Subcutaneous adipose tissue (tissue), 4 donors: Measurements from ENCODE around the gene PPM1J. TPM values are rescaled to one million over a fixed set of nuclear protein-coding genes. Genes with fewer than 3 reads are reported as not detected.

Experiments
- total RNA-seq, 4 donors: library from RNA; depleted of rRNA; stranded (reverse); fragments of >200 nt; gene quantifications; one replicate each; pipeline ENCODE4 v1.1.0, GENCODE V29; 2016
- TF ChIP-seq, protein P1 (sequence below): fragments of 450-650 bp; IDR thresholded peaks from one replicate; pipeline ENCODE4 v1.5.1; 2016; ENCODE audit warnings: low read depth, mild to moderate bottlenecking, control low read depth, antibody characterized with exemption, moderate library complexity

Gene PPM1J
- total RNA-seq, 4 donors from 2014 or later, result 0.51 TPM; not detected in 3

DNA sequence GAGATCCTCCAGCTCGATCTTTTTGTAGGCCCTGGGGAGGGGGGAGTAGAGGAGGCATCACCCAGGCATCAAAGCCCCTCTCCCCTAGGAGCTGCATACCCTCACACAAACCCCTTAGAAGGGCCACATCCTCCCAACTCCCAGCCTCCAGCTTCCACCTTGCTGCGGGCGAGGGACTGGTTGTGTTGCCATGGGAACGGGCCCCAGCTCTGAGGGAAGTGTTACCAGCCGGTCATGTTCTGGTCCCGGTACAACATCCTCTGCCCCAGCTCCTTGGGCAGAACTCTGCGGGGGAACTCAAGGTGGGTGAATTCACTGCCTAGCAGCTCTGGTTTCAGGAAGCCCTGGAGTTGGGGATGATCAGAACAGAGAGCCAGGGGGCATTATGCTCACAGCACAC, 4.1 kb downstream of the PPM1J start:
- TF ChIP-seq, protein P1, sequence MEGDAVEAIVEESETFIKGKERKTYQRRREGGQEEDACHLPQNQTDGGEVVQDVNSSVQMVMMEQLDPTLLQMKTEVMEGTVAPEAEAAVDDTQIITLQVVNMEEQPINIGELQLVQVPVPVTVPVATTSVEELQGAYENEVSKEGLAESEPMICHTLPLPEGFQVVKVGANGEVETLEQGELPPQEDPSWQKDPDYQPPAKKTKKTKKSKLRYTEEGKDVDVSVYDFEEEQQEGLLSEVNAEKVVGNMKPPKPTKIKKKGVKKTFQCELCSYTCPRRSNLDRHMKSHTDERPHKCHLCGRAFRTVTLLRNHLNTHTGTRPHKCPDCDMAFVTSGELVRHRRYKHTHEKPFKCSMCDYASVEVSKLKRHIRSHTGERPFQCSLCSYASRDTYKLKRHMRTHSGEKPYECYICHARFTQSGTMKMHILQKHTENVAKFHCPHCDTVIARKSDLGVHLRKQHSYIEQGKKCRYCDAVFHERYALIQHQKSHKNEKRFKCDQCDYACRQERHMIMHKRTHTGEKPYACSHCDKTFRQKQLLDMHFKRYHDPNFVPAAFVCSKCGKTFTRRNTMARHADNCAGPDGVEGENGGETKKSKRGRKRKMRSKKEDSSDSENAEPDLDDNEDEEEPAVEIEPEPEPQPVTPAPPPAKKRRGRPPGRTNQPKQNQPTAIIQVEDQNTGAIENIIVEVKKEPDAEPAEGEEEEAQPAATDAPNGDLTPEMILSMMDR, result no peak

DNA sequence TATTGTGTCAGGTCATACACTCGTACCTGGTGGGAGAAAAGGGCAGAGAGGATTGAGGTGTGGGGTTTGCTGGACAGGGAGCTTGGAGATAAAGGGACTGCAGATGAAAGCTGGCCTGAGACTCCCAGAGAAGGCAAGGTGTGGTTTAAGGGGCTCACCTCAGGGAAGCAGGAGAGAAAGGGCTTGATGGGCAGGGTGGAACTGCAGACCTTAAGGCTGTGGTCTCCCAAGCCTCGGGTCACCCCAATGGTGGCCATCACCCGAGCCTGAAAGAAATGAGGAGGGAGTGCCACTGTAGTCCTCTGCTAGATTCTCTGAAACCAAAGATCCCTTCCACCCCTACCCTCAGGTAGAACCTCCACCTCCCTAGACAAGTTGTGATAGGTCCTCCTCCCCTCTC, 4.5 kb downstream of the PPM1J start:
- TF ChIP-seq, protein P1, result no peak

DNA sequence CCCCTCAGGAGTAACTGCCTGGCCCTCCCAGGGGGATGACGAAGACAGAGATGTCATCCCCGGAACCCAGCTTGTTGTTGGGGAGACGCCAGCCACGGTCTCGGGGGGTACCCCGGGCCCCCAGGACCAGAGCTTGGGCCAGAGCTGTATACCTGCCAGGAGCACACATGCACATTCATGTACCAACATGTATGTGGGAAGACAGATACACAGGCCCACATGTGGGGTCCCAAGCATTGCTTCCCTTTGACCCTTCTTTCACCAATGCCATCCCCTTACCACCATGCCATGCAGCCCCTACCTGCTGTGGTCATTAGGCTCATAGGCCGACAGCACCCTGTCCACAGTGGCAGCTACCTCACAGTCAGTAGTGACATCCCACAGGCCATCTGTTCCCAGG, 5.0 kb downstream of the PPM1J start:
- TF ChIP-seq, protein P1, result no peak

DNA sequence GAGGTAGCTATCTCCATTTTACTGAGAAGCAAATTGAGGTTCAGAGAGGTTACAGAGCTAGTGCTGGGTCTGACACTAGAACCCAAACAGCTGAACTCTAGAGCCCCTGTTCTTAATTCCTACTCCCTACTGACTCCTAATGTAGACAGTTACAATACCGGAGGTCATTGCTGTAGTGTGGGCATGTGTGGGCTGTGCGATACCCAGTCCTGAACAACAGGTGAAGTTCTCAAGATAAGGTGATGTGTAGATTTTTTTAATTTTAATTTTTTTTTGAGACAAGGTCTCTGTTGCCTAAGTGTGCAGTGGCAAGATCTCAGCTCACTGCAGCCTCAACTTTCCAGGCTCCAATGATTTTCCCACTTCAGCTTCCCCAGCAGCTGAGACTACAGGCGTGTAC, 6.6 kb downstream of the PPM1J start:
- TF ChIP-seq, protein P1, result no peak

DNA sequence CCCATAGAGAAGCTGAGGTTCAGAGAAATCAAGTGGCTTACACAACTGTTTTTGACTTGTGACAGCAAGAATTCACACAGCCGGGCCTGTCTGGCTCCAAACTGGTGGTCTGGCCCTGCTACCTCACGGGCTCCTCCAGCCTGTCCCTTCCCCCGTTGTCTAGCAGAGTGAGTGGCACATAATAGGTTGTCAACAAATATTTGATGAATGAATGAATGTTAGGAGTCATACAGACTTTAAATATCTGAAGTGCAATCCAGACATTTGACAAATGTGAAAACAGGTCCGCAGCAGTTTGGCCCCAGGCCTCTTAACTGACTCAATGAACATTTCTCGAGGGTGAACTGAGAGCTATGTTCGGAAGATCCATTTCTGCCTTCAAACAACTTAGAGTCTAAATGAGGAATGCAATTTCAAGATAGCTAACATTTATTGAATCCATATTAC, 7.1 kb downstream of the PPM1J start:
- TF ChIP-seq, protein P1, result no peak

DNA sequence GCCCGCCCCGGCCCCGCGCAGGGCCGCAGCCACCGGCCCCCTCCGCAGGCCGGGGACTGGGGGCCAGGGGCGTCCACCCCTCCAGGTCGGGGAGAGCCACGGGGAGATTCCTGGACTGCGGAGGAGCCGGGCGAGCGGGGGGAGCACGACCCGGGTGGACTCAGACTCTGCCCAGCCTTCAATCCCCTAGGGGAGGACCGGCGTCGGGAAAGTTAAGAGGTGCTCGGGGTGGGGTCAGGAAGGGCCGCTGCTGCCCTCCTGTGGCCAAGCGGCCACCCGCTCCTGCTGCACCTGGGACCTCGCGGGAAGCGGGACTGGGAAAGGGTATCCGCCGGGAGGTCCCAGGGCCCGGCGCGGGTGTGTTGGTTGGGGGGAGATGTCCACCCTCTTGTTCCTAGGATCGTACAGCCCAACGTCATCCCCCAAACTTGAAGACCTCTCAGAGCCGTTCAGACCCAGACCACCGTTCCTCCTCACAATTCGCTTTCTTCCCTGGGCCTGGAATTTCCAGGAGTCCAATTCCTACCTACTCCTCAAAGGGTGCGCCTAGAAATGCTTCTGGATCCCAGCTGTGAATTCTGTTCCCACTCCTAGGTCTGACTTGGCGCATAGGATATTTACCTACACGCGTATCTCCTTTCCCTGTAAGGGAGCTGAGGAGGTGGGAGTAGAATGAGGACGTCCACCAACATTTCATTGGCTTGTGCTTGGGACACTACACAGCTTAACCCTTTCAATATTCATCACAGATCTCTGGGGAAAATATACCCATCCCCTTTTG, 7.7 kb downstream of the PPM1J start:
- TF ChIP-seq, protein P1, result no peak

DNA sequence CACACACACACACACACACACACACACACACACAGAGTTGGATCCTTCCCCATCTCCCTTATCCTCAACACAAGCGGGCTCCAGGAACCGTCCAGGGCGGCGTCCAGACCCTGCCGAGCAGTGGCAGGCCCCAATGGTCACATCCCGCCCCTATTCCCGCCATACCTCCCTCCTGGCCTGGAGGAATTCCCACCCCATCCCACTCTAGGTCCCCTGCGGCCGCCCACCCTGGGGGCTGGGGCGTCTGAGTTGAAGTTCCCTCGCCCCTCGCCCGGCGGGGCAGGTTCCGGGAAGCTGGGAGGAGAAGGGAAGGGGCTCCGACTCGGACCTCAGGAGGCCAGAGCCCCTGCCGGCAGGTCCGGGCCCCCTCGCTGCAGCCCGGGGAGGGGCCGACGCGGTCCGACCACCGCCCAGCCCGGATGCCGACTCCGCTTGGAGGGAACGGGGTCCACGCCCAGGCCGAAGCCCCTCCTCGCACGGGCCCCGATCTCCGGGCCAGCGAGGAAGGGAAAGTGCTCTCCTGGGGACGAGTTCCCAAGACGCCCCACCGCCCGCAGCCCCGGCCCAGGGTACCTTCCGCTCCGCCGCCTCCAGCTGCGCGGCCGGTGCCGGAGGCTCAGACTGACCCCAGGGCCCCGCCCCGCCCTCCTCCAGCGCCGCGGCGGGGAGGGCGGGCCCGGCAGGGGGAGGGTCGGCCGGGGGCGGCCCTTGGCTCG, 8.5 kb downstream of the PPM1J start, which contains the start of gene RHOC:
TSS of gene RHOC (minus strand) at position 623 of the 716 bp plus-strand sequence. CDS start 3,328 bp downstream, outside the sequence.
- TF ChIP-seq, protein P1, result no peak
